NCI-H524 (cell line): Measurements from ENCODE around the gene PCSK5.
A peak's percentile ranks its signal among the peaks of the same experiment; 100 is the strongest.
"Not testable (repeated sequence)": the region's sequence is repeated elsewhere in the genome, so short reads cannot be mapped to it uniquely, and the experiment has no call there.

ENCODE experiments used
- DNase-seq, 2 experiments: peaks; one replicate each; lab custom pipeline; 2025; lab: John Stamatoyannopoulos, UW

PCSK5 gene

DNA sequence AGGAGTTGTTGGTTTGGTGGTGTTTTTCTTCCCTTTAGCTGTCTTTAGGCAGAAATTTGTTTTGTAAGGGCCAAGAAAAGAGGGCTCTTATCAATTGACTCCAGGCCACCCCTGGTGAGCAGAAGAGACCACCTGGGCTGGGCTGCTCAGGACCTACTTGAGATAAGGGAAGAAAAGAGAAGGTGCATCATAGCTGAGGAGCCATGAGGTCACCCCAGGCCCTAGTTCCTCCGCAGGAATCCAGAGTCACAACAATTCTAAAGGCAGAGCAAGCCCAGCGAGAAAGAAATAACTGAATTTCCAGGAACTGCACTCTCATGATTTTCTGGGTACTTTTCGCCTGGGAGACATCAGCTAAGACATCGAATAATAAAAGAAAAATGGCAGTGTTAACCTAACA, 468.9 kb downstream of the PCSK5 start:
- DNase-seq, result no peak

DNA sequence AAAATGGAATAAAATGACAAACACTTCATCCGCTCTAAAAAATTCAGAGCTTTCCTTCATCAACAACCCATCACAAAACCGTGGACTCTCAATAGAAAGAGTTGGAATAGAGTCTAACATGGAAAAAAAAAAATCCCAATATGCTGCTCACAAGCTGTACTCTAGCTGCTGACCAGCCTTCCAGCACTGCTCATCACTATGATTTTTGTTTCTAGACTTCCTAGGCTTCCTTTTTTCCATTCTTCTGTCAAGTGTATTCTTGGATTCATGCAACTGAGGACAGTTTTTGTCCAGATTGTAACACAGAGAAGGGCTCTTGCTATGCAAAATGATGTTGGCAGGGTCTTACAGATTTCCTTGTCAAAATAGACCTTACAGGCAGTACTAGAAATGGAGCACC, 469.3 kb downstream of the PCSK5 start:
- no peak for DNase-seq

DNA sequence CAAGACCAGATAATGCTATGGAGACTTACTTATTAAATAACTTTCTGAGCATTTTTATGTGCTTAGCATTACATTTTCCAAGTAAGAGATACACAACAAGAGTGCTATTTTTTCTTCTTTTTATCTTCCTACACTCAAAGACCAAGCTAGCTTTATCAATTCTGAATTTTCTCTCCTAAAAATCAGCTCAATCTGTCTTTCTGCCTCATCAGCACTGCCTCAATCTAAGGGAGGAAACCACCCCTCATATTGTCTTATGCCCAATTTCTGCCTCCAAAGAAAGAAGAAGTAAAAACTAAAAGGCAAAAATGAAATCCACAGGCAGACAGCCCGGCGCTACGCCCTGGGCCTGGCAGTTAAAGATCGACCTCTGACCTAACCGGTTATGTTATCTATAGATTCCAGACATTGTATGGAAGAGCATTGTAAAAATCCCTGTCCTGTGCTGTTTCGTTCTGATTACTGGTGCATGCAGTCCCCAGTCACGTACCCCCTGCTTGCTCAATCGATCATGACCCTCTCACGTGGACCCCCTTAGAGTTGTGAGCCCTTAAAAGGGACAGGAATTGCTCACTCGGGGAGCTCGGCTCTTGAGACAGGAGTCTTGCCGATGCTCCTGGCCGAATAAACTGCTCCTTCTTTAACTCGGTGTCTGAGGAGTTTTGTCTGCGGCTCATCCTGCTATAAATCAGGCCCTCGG, 472.0 kb downstream of the PCSK5 start:
- DNase-seq, result not testable (repeated sequence)

DNA sequence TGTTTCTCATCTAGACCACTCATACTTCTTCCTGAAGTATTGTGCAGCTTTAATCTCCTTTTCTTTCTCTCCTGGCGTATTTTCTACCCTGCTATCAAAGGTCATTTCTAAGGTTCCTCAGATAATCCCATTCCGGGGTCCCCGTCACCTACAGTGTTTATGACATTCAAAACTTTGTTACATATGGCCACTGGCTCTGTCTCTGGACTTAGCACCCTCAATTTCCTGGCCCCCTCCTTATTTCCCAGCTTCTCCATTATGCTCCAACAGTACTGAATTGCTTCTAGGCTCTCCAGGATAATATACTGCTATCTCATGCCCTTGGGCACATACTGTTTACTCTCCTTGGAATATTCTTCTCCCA, 472.5 kb downstream of the PCSK5 start:
- no peak for DNase-seq

DNA sequence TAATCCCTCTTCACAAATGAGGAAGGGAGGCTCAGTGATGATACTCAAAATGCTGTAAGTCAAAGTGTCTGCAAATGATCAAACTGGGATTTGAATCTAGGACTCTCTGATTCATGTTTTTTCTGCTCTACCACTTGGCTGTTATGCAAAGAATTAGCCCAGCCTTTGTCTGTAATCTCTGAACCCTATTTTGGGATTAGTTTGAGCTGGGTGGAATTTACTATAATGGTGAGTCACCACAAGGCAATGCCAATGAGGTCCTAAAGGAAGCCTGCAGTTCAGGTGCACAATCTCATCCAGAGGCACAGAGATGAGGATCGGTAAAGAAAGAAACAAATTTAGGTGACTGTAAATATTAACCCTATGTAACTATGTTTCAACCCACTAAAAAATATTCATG, 474.6 kb downstream of the PCSK5 start:
- DNase-seq, result no peak

DNA sequence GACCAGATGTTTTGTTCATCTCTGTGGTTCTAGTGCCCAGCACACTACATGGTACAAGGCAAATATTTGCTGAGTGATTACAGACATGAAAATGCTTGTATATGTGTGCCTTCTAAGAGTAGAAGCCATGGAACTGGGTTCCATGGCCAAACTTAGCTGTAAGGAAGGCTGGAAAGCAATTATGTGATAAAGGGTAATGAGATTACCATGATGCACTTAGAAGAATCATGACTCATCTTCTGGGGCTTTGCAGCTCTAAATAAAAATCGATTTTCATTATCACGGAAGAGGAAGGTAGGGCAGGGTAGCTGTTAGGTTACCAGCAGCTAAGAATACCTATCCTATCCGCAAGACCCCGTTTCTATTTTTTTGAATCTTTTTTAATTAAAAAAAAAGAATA, 475.8 kb downstream of the PCSK5 start:
- peak in 1 of 2 experiments; percentile 32 for DNase-seq

DNA sequence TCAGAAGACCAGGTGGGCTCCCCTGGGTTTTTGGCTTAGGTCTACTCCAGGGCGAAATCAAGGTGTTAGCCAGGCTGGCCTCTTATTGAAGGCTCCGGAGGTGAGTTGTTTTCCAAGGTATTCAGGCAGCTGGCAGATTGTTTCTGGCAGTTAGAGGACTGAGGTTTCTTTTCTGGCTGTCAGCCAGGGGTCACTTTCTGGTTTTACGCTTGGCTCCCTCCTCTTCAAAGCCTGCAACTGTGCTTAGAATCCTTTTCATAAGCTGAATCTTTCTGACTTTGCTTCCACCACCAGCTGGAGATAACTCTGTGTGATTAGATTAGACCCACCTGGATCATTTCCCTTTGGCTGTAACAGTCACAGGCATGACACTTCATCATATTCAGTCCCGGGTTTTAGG, 479.1 kb downstream of the PCSK5 start:
- DNase-seq, result peak; percentile 15 to 66

DNA sequence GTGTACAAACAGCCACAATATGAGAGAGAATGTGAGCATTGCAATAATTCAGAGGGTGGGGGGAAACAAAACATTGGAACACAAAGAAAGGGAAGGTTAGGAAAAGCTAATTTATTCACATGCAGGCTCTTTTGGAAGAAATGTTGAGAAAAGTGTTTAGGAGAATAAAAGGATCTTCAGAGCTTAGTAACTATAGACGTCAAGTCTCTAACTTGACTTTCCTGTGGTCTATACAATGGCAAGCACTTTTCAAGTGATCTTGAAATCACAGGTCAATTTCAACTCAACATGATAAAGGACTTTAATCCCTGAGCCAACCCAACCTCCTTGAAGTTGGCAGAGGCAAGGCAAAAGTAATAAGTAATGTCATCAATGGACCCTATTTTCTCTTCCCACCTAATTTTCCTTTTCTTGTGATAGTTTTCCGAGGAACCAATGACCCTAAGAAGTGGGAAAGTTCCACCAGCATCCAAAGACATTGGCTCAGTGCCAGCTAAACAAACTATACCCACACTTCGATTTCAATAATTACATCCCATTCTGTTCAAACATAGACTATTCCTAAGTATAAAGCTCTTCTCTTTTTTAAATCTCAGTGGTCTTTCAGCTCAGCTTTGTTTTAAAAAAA, 480.0 kb downstream of the PCSK5 start:
- no peak for DNase-seq

DNA sequence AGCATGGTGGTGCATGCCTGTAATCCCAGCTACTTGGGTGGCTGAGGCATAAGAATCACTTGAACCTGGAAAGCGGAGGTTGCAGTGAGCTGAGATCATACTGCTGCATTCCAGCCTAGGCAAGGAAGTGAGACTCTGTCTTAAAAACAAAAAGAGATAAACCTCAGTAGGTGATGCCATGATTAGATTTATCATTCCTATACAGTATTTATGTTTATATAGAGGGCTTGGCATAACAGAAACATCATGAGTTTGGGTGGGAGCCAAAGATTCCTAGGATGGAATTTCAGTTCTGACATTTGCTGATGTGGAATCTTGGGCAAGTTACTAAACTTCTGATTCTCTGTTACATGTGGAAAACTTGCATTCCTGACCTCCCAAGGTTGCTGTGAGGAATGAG, 481.4 kb downstream of the PCSK5 start:
- no peak for DNase-seq

DNA sequence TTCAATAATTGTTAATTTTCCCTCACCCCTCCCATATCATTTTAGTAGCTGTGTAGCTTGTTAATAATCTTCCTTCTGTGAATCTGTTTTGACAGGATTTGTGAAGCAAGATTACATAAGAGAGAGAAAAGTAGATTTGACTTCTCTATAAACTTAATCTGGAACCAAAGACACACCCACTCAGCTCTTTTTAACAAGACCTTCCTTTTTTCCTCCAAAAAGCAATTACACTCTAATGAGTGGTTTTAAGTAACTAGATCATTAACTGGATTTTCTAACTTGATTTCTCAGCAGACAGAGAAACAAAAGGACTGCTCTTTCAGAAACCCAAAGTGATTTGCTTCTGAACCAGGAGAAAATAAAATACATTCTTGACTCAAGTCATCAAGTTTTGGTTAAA, 481.9 kb downstream of the PCSK5 start:
- DNase-seq, result no peak

DNA sequence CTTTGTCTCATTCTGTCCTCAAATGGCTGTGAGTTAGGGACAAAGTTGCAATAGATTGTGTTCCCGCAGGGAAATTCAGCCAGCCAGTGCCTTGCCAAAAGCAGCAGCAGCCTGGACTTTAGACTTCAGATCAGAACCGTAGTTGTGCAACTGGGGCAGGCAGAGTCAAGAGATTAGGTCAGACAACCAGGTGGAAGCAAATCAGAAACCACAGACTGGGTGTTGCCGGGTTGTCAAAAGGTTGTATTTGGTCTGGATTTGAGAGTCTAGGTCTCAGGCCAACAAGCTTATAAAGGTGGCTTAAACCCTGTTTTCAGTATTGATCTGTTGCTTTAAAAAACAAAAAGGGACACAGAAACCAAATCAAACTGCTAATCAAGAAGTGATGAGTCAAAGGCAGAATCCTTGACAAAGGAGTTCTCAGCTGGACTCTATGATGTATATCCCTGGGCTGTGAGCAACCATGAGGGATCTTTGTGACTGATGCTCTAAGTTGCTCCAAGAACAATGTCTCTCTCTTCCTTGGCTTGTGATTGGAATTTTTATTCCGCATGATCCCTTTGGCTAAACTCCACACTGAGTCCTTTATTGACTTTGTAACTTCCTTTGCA, 482.8 kb downstream of the PCSK5 start:
- no peak for DNase-seq

DNA sequence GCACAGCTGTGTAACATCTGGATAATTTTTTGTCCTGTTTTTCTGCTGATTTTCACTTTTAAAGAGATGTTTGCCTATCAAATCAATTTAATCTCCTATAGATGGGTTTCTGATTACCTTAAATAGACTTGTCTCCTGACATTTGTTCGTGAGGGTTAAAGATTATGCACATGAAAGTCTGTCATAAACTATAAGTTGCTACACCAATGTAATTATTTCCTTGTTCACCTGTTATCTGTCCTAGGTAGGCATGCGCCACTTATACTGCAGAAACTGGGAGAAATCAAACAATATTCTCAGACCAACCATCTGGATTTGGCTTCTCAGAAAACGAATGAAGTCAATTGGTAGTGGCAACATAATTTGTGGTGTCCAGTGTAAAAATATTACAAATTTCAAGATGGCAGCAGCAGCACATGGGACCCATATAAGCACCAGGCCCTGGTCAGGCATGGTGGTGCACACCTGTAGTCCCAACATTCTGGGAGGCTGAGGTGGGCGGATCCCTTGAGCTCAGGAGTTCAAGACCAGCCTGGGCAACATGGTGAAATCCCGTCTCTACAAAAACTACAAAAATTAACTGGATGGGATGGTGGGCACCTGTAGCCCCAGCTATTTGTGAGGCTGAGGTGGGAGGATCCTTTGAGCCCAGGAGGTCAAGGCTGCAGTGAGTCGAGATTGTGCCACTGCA, 483.5 kb downstream of the PCSK5 start:
- DNase-seq, result no peak

DNA sequence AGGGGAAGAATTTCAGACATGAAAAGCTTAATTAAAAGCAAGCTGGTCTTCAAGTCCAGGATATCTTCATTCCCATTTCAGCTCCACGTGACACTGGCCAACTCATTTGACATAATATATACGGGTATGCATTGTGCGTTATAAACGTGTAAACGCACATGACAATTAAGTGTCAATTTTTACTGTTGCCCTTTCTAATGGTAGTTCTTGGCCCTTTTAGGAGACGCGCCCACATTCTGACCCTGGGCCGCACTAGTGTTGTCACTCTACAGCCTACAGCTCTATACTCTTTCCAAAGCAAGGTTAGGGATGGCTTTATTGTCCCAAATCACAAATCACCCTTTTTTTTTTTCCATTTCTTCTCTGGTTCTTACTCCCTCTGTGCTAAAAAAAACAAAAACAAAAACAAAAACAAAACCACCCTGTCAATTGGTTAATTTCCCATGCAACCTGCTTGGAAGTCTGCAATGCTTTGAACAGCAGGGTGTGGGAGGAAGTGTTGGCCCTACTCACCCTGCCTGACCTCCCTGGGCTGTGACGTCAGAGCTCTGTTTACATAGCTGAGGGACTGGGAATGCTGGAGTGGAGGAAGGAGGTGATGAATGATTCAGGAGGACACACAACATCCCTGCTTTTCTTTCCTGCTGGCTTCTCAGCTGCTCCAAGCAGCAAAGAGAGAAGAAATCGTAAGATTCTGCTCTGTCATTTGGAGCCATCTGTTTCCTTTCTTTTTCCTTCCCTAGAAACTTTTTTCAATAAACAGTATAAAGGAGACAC, 484.5 kb downstream of the PCSK5 start:
- DNase-seq, result no peak

DNA sequence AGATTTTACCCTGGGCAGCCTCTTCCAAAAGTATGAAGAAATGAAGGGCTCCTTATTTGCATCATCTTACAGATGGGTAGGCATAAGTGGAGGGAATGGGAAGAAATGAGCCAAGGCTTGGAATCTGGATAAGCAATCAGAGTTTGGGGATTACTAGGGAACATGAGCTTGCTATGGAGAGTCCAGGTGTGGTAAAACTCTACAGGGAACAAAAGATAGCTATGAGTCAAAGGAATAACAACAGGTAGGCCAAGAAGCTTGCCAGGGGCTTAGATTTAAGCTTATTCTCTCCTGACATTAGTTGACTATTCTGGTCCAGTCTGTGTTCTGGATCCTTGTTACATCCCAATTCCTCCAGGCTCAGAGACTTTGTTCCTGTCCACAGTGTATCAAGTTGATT, 487.3 kb downstream of the PCSK5 start:
- DNase-seq, result no peak

DNA sequence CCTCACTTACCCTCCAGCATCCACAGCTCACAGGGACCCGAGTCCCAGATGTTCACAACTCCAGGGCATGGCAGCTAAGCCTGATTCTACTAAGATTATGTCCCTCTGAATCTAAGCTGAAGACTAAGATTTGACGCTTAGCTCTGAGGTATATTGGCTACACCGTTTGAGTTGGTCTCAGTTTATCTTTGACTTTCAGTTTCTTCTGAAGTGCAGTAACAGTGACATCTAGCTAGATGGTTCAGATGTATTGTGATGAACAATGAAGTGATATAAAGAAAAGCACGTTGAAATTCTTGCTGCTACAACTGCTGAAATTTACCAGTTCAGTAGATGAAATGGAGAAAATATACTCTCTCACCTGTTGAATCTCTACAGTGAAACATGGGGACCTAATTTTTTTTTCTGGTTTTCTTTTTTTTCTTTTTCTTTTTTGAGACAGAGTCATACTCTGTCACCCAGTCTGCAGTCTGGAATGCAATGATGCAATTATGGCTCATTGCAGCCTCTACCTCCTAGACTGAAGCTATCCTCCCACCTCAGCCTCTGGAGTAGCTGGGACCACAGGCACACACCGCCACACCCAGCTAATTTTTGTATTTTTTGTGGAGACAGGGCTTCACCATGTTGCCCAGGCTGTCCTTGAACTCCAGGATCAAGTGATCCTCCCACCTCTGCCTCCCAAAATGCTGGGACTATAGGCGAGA, 488.0 kb downstream of the PCSK5 start:
- no peak for DNase-seq

DNA sequence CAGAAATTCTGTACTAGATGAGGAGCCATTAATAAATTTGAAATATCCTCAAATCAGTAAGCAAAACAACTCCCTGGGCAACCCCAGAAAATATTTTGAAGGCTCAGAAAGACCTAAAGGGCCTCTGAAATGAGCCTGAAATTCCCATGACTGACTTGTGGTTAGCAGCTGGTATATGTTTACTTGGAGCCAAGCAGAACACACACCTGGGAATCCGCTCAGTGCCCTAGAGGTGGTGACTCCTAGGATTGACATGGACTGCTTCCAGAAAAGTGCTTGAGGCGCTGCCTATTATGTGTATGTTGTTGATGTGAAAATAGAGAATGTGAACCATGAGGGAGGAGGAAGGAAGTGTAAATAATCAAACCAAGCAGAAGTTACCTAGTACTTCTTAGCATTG, 489.0 kb downstream of the PCSK5 start:
- no peak for DNase-seq

DNA sequence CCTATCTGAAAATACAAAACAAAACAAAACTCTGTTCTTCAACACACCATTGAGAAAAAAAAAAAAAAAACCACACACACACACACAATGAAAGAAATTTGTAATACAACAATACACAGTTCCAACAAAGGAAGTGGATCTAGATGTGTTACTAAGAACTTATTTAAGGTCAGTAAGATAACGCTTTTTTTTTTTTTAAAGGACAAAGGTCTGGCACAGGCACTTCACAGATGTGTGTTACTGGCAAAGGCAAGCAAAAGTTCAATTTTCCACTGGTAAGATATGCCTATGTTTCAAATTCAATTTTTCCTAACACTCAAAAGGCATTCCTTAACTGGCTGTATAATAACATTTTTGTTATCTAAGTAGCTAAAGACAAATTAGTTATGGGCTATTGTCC, 500.2 kb downstream of the PCSK5 start:
- DNase-seq, result no peak

DNA sequence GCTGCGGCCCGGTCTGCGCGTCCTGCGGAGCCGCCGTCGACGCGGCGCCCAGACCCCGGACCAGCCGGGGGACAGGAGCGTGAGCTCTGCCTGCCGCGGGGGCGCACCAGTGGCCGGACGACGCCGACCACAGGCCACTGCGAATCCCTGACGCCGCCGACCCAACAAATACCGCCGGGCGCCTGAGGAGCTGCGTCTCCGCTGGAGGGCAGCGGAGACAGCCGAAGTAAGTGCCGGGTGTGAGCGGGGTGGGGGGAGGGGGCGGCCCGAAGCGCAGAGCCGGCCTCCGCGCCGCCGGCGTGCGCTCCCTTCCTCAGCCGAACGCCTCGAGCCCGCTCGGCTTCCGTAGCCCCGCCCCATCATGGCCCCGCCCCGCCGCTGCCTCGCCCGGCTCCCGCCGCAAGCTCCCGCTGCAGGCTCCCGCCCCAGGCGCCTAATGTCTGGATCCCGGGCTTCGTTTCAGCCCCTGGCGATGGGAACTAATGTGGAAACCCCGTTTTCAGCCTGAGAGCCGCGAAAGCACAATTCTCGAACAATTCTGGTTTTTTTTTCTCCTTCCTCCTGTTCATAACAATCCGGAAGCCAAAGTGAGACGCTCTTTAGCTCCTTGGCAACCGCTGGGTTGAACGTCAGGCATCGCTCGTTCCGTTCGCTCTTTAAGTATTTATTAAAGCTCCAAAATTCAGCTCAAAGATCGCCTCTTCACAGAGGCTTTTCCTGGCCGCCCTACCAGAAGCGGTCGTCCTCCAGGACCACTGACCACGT, 503.9 kb downstream of the PCSK5 start, which contains the start of gene RFK:
Gene RFK (minus strand): TSS at position 232 of the 765 bp plus-strand sequence. CDS start 255 bp downstream, outside the sequence.
- peak; percentile 3 to 68 for DNase-seq

DNA sequence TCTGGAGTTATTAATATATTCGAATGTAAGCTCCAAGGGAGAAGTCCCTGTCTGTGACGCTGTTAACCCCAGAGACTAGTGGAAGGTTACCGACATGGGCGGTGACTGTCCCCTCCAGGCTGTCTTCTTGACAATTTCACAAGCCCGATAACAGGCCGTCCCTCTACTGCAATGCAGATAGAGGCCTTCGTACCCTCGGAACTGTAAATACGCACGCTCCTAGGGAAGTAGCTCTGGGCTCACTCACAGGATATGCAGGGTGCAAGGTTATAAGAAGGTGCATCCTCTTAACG, 504.4 kb downstream of the PCSK5 start:
- peak; percentile 1 to 50 for DNase-seq

DNA sequence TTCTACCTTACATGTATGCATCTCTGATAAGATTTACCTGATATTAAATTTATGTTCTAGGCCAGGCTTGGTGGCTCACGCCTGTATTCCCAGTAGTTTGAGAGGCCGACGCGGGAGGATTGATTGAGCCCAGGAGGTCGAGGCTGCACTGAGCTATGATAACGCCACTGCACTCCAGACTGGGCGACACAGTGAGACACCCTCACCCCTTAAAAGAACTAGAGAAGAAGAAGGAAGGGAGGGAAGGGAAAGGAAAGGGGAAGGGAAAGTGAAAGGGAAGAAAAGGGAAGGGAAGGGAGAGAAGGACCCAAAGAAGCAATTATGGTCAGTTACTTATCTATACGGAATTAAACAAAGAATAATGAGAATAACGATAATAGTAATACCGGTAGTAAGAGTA, 504.9 kb downstream of the PCSK5 start:
- DNase-seq, result no peak

DNA sequence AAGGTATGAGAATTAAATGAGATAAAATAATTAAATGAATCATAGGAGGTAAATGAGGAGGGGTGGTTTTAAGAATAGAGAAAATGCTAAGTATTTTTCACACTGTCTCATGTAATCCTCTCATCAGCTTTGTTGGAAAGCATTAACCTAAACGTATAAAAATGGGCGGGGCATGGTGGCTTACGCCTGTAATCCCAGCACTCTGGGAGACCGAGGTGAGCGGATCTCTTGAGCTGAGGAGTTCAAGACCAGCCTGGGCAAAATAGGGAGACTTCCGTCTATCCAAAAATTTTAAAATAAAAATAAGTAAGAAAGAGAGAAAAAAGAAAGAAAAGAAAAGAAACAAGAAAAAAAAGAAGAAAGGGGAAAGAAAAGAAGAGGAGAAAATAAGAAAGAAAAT, 505.7 kb downstream of the PCSK5 start:
- no peak for DNase-seq
